ENCODE measurements around the gene OR2A5.

DNA sequence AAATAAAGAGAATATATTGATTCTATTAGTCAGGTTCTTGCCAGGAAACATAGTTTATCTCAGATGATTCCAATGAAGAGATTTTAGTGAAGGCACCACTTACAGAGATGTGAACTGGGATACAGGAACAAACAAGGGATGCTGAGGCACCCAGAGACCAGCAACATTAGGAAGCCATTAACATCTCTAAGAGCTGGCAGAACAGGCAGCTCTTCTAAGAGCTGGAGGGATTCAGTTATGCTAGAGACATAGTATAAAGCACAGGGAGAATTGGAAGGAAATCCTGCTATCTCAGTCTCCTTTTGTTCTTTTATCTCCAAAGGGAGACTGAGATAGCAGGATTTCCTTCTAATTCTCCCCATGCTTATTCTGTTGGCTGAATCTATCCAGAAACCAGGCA is 26.6 kb upstream of the OR2A5 start:
- TF ChIP-seq CTCF (IDR thresholded peaks at IDR 0.05) (no peak), POLR2A (IDR thresholded peaks at IDR 0.05) (no peak), POLR2AphosphoS5 (IDR thresholded peaks at IDR 0.05) (no peak), EP300 (IDR thresholded peaks at IDR 0.05) (no peak)
